B cell (primary cell): ENCODE data around the gene CALN1. TPM values are rescaled to one million over a fixed set of nuclear protein-coding genes. Genes with fewer than 3 reads are reported as not detected.

Source experiments
- ATAC-seq: fragments of 200-7000 bp; cut with Tn5 transposase; one replicate; pipeline ENCODE4 v1.10.0; 2021; ENCODE audit warnings: low read depth, mild to moderate bottlenecking, moderate number of reproducible peaks, moderate library complexity
- CTCF ChIA-PET: fragments of 350-600 bp; sonication (Branson Sonifier 250); formaldehyde crosslinking; loops from one replicate; lab custom pipeline; 2021; ENCODE audit warnings: antibody characterized with exemption, inconsistent platforms; lab: Charles Lee
- POLR2A ChIA-PET: fragments of 350-600 bp; sonication (Branson Sonifier 250); formaldehyde crosslinking; loops from one replicate; lab custom pipeline; 2021; ENCODE audit warnings: antibody characterized with exemption; lab: Charles Lee
- DNase-seq: peaks from one replicate; pipeline ENCODE4 v3.0.0; 2013
- H2AFZ ChIP-seq: 2 replicates; pipeline ENCODE4 v1.6.1; 2012; ENCODE audit warnings: mild to moderate bottlenecking, low read depth, low read length; ENCODE audit not compliant: insufficient read depth, poor library complexity, severe bottlenecking
- H3K27ac ChIP-seq, 2 donors: 1 replicate in 1 of 2; 2 replicates in 1 of 2; pipeline ENCODE4 v1.5.1; 2012 to 2013; ENCODE audit warnings: low read length in 2 of 2, mild to moderate bottlenecking in 2 of 2, moderate library complexity in 1 of 2
- H3K27me3 ChIP-seq, 4 experiments: fragments of 200-600 bp in 1 of 4; sonication (generic) in 1 of 4; replicated peaks in 1 of 4; 1 replicate in 2 of 4; 2 replicates in 2 of 4; pipeline versions ENCODE4 v1.6.1 to v1.7.0; 2013 to 2016; ENCODE audit warnings: low read length in 3 of 4, mild to moderate bottlenecking in 2 of 4, mixed read lengths in 1 of 4, moderate library complexity in 1 of 4; ENCODE audit not compliant: insufficient read depth in 4 of 4, control insufficient read depth in 3 of 4; ENCODE audit errors: control extremely low read depth in 1 of 4
- H3K36me3 ChIP-seq, 2 experiments: replicated peaks in 1 of 2; 1 replicate in 1 of 2; 2 replicates in 1 of 2; pipeline versions ENCODE4 v1.6.1 to v1.7.1; 2013; ENCODE audit warnings: low read length in 1 of 2; ENCODE audit not compliant: insufficient read depth in 2 of 2, control insufficient read depth in 1 of 2; ENCODE audit errors: control extremely low read depth in 1 of 2, extremely low read depth in 1 of 2
- H3K4me1 ChIP-seq, 2 donors: fragments of 200-600 bp in 1 of 2; sonication (generic) in 1 of 2; 1 replicate in 1 of 2; 2 replicates in 1 of 2; pipeline versions ENCODE4 v1.5.1 to v1.6.1; 2013 to 2017; ENCODE audit warnings: low read length in 2 of 2; ENCODE audit not compliant: control insufficient read depth in 2 of 2, insufficient read depth in 2 of 2
- H3K4me2 ChIP-seq: replicated peaks from 2 replicates; pipeline ENCODE3; 2012; ENCODE audit warnings: mild to moderate bottlenecking, low read depth, low read length; ENCODE audit not compliant: poor library complexity, severe bottlenecking
- H3K4me3 ChIP-seq, 5 experiments: fragments of 200-600 bp in 1 of 5; sonication (generic) in 1 of 5; 1 replicate in 3 of 5; 2 replicates in 2 of 5; pipeline versions ENCODE4 v1.5.1 to v1.7.0; 2011 to 2016; ENCODE audit warnings: low read length in 4 of 5, mild to moderate bottlenecking in 4 of 5, low read depth in 2 of 5, control low read depth in 1 of 5, moderate library complexity in 1 of 5; ENCODE audit not compliant: insufficient read depth in 1 of 5; ENCODE audit errors: control extremely low read depth in 1 of 5, extremely low read depth in 1 of 5
- H3K79me2 ChIP-seq: fragments of 200-600 bp; sonication (generic); one replicate; pipeline ENCODE4 v1.6.0; 2016; ENCODE audit warnings: low read length; ENCODE audit not compliant: control insufficient read depth, insufficient read depth
- H3K9ac ChIP-seq: fragments of 200-600 bp; sonication (generic); 2 replicates; pipeline ENCODE4 v1.6.1; 2017; ENCODE audit warnings: mild to moderate bottlenecking, low read length, moderate library complexity
- H3K9me3 ChIP-seq, 3 donors: one replicate each; pipeline versions ENCODE4 v1.6.1 to v1.7.1; 2013; ENCODE audit warnings: low read length in 2 of 3; ENCODE audit not compliant: control insufficient read depth in 2 of 3, insufficient read depth in 1 of 3; ENCODE audit errors: control extremely low read depth in 1 of 3
- H4K20me1 ChIP-seq: 2 replicates; pipeline ENCODE4 v1.6.0; 2012; ENCODE audit warnings: mild to moderate bottlenecking, low read length; ENCODE audit not compliant: insufficient read depth, control insufficient read depth, poor library complexity, severe bottlenecking
- H3K27ac Mint-ChIP-seq: one replicate; pipeline ENCODE4 v1.8.0; 2021; ENCODE audit warnings: mixed read lengths
- H3K27me3 Mint-ChIP-seq: one replicate; pipeline ENCODE4 v1.8.0; 2021; ENCODE audit warnings: mixed read lengths
- H3K4me1 Mint-ChIP-seq: one replicate; pipeline ENCODE4 v1.8.0; 2021; ENCODE audit warnings: mixed read lengths
- H3K4me3 Mint-ChIP-seq: one replicate; pipeline ENCODE4 v1.8.0; 2021; ENCODE audit warnings: mixed read lengths
- H3K9me3 Mint-ChIP-seq: one replicate; pipeline ENCODE4 v1.8.0; 2022; ENCODE audit warnings: mixed read lengths; ENCODE audit not compliant: insufficient read depth
- EZH2 ChIP-seq: IDR thresholded peaks from 2 replicates; pipeline ENCODE4 v1.6.1; 2012; ENCODE audit warnings: borderline replicate concordance, low read depth, mild to moderate bottlenecking, moderate library complexity, low read length; ENCODE audit not compliant: insufficient read depth, poor library complexity, severe bottlenecking
- WGBS: methylation state at CpG from one replicate; pipeline ENCODE4 v1.1.5; 2013; ENCODE audit warnings: missing lambda C conversion rate; ENCODE audit not compliant: insufficient coverage; 5-methylcytosine and 5-hydroxymethylcytosine counted together
- intact Hi-C: fragments of 100-400 bp; cut with micrococcal nuclease; formaldehyde crosslinking; loops from one replicate; pipeline ENCODE4 v1.10.0; 2022
- polyA plus RNA-seq: library from polyadenylated mRNA; depleted of rRNA; stranded (reverse); fragments of >200 nt; gene quantifications from 2 replicates; pipeline ENCODE4 v1.2.3, GENCODE V29; 2012
- total RNA-seq, 2 donors: library from RNA; stranded (reverse); fragments of 120-200 nt in 1 of 2; gene quantifications; 1 replicate in 1 of 2; 2 replicates in 1 of 2; pipeline versions ENCODE4 v1.2.3 to v1.2.4, GENCODE V29; 2013 to 2022
- TF ChIP-seq, protein P1 (sequence below): fragments of 200-600 bp; IDR thresholded peaks from one replicate; pipeline ENCODE4 v1.8.0; 2022; ENCODE audit warnings: antibody characterized with exemption, mild to moderate bottlenecking

Gene CALN1
- total and polyA plus RNA-seq, 2 donors (not counting 1 experiment from before 2014, with no cell fraction given): not detected

- Histone ChIP-seq H3K9ac (no peak overlapping the region), H2AFZ (no peak overlapping the region), H3K4me3 (no peak overlapping the region), H4K20me1 (no peaks in the 10 kb centered on the region), H3K4me1 (no peaks in the 10 kb centered on the region), H3K9me3 (peaks cover 0 to 17% (median 5%) of the 10 kb centered on the region in 3 donors), H3K27ac (no peak overlapping the region), H3K4me2 (no peak overlapping the region), H3K27me3 (no peaks in the 10 kb centered on the region), H3K36me3 (no peaks in the 10 kb centered on the region), H3K79me2 (no peaks in the 10 kb centered on the region)
- intact Hi-C loops: no loop called here
- ChIA-PET CTCF (no interaction called here), POLR2A (no interaction called here)
- no peak for TF ChIP-seq EZH2
- H3K4me3 Mint-ChIP-seq: no peak overlapping the region
- H3K9me3 Mint-ChIP-seq: peaks cover 12% of the 10 kb centered on the region
- ATAC-seq: no peak
- no peaks in the 10 kb centered on the region for H3K27me3 Mint-ChIP-seq
- no peak for DNase-seq
- no peaks in the 10 kb centered on the region for H3K4me1 Mint-ChIP-seq
- WGBS: no CpG with 5 or more reads among the region's 2 CpGs
- no peak overlapping the region for H3K27ac Mint-ChIP-seq
These were observed 248.9 kb downstream of the CALN1 start for GRCh38 chr7:72163271-72163670.

DNA sequence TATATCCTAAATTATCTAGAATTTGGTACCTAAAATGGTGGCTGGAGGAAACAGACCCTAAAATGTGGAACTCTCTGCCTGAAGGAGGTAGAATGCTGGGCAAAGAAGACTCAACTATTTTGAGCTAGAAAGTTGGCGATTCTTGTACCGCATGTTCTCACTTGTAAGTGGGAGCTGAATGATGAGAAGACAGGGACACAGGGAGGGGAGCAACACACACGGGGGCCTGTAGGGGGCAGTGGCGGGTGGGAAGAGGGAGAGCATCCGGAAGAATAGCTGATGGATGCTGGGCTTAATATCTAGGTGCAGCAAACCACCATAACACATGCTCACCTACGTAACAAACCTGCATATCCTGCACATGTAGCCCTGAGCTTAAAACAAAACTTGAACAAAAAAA is 250.6 kb downstream of the CALN1 start:
- Histone ChIP-seq H3K36me3 (no peaks in the 10 kb centered on the region), H3K27ac (no peak overlapping the region), H3K4me1 (no peaks in the 10 kb centered on the region), H3K9me3 (peaks cover 0 to 18% (median 5%) of the 10 kb centered on the region in 3 donors), H3K4me2 (no peak overlapping the region), H4K20me1 (no peaks in the 10 kb centered on the region), H3K79me2 (no peaks in the 10 kb centered on the region), H2AFZ (no peak overlapping the region), H3K9ac (no peak overlapping the region), H3K4me3 (no peak overlapping the region), H3K27me3 (no peaks in the 10 kb centered on the region)
- no peak for ATAC-seq
- no peak overlapping the region for H3K27ac Mint-ChIP-seq
- H3K27me3 Mint-ChIP-seq: no peaks in the 10 kb centered on the region
- no peak for TF ChIP-seq EZH2
- TF ChIP-seq, protein P1, sequence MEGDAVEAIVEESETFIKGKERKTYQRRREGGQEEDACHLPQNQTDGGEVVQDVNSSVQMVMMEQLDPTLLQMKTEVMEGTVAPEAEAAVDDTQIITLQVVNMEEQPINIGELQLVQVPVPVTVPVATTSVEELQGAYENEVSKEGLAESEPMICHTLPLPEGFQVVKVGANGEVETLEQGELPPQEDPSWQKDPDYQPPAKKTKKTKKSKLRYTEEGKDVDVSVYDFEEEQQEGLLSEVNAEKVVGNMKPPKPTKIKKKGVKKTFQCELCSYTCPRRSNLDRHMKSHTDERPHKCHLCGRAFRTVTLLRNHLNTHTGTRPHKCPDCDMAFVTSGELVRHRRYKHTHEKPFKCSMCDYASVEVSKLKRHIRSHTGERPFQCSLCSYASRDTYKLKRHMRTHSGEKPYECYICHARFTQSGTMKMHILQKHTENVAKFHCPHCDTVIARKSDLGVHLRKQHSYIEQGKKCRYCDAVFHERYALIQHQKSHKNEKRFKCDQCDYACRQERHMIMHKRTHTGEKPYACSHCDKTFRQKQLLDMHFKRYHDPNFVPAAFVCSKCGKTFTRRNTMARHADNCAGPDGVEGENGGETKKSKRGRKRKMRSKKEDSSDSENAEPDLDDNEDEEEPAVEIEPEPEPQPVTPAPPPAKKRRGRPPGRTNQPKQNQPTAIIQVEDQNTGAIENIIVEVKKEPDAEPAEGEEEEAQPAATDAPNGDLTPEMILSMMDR: no peak
- ChIA-PET CTCF (interaction anchor here (1.3 kb wide), 1 partner anchor 9 kb away, joined by 3 read pairs; no protein-coding TSS in a partner anchor), POLR2A (no interaction called here)
- intact Hi-C loops: no loop called here
- no peak for DNase-seq
- 67% methylated on average over 2 of the region's 6 CpGs for WGBS
- H3K4me3 Mint-ChIP-seq: no peak overlapping the region
- H3K4me1 Mint-ChIP-seq: no peaks in the 10 kb centered on the region
- peaks cover 12% of the 10 kb centered on the region for H3K9me3 Mint-ChIP-seq
